Heart left ventricle (tissue), 13 donors: ENCODE measurements around the gene DCLK1.

Source experiments
- POLR2A ChIP-seq, 2 donors: fragments of 450-650 bp; IDR thresholded peaks; one replicate each; pipeline ENCODE4 v1.6.1; 2017; ENCODE audit warnings: antibody characterized with exemption in 2 of 2, mild to moderate bottlenecking in 2 of 2, moderate library complexity in 2 of 2
- TF ChIP-seq, protein P1 (sequence below), 12 donors: fragments of 200-600 bp; sonication (generic) in 4 of 12; IDR thresholded peaks; one replicate each; pipeline versions ENCODE4 v1.5.0 to v1.8.0; 2018 to 2022; ENCODE audit warnings: antibody characterized with exemption in 12 of 12, mild to moderate bottlenecking in 5 of 12
- donor health status: ischemic (EF 13 %, LVEDD 7.1; RV severe dilation, severe dysfunction).
- donor health status: DM: no; HTN: yes; CAD: no.
- donor health status: DM: no; HTN: no; CAD: no.
- donor health status: ischemic (EF 25% LVEDD 6.9; RV normal size, moderate dysfunction).
- donor health status: ischemic (EF 25% LVEDD 5.7; RV mildly dilated, moderate dysfunction).
- donor health status: ischemic (EF 35%, LVEDD 5.7; RV mildly dilated, moderate dysfunction).
- donor health status: nonischemic (EF 11% LVEDD 7.7; RV severe dilation, severe dysfunction).
- donor health status: DM: yes; HTN: yes; CAD: no.
- donor health status: PGD.
- donor health status: ischemic (EF 29% LVEDD 5.4; RV normal size, mild dysfunction).
- donor health status: nonischemic (EF 23%, LVEDD 6.1; RV moderate dilation, normal function).

DNA sequence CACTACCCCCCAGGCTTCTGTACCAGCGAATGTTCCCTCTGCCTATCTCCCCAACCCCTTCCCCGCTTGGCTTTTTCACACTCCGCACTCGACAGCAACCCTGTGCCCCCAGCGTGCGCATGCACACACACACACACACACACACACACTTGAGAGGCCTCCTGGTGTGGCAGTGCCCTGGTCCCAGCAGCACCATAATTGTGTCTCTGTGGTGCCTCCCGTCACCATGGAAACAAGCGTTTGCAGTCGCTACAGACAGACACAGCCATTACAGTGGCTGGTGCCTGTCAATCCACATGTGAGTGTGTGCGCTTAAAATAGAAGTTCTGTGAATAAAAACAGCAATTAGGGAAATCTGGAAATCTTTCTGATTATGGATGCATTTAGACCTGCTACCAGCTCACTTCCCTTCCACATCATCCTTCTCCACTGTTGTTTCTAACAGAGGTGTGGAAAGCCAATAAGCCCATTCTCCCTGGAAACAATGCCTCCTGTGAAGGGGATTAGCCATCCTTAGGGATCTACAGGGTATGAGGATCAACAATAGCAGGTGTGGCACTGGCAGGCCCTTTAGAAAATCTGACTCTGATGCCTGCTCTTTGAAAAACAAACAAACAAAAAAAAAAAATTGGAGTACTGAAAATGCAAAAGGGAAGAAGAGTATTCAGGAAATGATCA, 146.3 kb downstream of the DCLK1 start:
- no peak for TF ChIP-seq POLR2A (IDR thresholded peaks at IDR 0.05)
- TF ChIP-seq, protein P1, sequence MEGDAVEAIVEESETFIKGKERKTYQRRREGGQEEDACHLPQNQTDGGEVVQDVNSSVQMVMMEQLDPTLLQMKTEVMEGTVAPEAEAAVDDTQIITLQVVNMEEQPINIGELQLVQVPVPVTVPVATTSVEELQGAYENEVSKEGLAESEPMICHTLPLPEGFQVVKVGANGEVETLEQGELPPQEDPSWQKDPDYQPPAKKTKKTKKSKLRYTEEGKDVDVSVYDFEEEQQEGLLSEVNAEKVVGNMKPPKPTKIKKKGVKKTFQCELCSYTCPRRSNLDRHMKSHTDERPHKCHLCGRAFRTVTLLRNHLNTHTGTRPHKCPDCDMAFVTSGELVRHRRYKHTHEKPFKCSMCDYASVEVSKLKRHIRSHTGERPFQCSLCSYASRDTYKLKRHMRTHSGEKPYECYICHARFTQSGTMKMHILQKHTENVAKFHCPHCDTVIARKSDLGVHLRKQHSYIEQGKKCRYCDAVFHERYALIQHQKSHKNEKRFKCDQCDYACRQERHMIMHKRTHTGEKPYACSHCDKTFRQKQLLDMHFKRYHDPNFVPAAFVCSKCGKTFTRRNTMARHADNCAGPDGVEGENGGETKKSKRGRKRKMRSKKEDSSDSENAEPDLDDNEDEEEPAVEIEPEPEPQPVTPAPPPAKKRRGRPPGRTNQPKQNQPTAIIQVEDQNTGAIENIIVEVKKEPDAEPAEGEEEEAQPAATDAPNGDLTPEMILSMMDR (IDR thresholded peaks at IDR 0.05) = no peak
